ENCODE data around the gene THSD4.

Gene THSD4

DNA sequence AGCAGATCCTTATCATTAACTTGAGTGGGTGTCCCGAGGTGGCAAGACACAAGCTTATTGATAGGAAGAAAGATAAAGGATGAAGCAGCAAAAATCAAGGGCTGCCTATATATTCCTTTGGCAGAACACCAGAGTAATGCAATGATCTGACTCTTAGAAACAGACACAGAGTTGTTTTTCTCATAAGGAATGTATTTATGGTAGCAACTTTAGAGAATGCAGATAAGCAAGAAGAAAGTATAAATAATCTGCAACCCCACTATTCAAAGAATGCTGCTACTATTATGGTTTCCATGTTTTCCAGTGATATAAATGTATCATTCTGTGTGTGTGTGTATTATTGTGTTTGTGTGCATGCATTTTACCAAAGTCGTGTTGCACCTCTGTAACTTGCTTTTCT, 208.3 kb downstream of the THSD4 start:
- no peak for DNase-seq (ENCODE audit: low read depth in 4 of 4, low spot score in 1 of 4)

DNA sequence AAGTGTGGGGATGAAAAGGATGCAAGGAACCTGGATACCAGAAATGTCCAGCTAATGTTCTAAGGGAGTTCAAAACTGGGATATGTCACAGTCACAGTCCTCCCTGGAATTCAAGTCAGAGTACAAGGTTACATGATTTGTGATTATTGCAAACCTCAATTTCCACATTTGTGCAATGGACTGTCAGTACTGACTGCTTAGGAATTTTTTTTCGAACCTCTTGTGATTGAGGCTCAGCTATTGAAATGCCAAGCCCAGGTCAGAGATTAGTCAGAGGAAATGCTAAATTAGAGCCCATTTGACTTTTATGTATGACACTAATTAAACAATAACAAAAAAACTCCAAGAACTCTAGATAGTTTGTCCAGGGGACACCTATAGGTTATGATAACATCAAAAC, 210.2 kb downstream of the THSD4 start:
- no peak for DNase-seq (ENCODE audit: low read depth in 4 of 4, low spot score in 1 of 4)

DNA sequence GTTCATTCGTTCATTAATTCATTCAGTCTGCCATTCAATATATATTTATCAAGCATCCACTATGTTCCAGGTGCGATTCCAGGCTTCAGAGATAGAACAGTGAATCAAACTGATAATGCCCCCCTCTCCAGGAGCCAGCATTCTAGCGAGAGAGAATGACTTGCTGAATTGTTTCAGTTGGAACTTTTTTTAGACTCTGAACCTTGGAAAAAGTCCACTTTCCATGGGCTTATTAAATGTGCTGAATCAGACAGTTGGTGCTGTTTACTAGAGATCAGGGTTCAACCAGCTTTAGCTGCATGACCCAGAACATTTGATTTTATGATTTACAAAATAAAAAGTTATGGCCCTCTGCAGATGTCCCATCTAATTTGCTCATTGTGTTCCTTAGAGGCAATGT, 213.2 kb downstream of the THSD4 start:
- DNase-seq (ENCODE audit: low read depth in 4 of 4, low spot score in 1 of 4), result no peak

DNA sequence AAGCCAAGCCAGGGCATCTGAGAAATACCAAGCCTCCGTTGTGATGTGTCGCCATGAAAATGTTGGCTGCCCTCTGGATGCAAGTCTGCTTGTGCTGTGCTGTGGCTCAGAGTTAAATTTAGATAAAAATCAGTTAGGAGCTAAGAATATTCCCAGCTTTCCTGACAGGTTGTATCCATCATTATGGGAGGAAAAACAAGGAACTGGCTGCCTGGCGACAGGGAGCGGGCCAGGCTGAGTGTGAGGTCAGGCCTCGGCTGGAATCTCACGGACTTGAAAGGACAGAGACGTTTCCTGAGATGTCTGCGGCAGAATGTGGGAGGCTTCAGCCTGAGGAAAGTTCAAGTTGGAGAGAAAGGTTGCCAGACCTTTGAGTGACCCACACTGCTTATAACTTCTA, 213.8 kb downstream of the THSD4 start:
- DNase-seq (ENCODE audit: low read depth in 4 of 4, low spot score in 1 of 4), result no peak

DNA sequence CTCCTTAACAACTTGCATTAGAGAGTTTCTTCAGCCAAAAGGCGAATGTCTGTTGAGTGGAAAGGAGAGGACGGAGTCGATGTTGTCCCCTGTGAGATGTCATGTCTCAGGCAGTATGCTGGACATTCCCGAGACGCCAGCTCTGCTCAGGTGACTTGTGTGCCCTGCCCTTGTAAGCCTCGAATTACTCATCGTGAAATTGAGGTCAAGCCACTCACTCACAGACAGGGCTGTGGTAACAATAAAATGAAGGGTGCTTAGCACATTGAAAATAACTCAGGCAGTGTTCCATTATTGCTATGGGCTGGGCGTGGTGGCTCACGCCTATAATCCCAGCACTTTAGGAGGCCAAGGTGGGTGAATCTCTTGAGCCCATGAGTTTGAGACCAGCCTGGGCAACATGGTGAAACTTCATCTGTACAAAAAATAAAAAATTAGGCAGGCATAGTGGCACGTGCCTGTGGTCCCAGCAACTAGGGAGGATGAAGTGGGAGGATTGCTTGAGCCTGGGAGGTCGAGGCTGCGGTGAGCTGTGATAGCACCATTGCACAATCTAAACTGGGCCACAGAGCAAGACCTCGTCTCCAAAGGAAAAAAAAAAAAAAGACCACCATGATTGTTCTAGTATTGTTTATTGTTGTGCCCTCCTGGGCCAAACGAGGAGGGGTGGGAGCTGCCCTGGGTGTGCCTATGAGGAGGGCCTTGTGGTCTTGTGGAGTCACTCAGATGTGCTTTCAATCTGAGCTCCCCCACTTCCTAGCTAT, 214.4 kb downstream of the THSD4 start:
- DNase-seq (ENCODE audit: low read depth in 4 of 4, low spot score in 1 of 4), result no peak

DNA sequence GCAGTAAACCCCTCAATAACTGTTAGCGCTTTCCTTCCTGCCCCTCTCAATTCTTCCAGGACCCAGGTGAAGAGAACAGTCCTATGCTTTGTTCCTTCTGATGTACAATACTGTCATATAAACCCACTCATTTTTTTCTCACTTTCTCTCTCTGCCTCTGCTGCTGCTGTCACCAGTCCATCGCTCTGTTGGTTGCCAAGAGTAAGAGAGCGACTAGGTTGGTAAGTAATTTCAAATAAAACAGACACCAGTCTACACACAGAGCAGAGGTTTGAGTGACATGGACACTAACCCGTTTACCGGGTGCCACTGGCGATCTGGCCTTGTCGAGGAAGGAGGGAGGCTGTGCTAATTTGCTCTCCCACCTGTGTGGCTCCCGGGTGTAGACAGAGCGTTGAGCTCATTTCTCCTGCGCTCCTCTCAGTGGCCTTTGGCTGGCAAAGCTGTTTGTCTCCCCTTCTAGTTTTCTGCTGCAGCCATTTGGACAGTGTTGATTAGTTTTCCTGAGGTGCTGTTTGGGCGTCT, 215.4 kb downstream of the THSD4 start:
- no peak for DNase-seq (ENCODE audit: low read depth in 4 of 4, low spot score in 1 of 4)

DNA sequence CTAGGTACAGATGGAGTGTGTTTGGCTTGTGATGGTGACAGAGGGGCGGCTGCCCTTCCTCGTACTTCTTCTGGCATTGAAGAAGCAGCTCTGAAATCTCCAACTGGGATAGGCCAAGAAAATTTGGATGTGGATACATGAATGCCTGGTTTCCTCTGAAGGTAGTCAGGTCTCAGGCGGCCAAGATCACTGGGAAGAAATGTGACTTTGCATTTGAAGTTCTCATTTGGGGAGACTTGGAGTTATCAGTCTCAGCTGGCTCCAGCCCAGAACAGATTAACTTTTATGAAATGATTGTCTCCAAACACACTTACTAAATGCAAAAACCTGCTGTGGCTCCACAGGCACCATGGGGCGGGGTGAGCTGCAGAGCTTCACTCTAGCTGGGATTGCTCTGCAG, 215.9 kb downstream of the THSD4 start:
- DNase-seq (ENCODE audit: low read depth in 4 of 4, low spot score in 1 of 4), result no peak

DNA sequence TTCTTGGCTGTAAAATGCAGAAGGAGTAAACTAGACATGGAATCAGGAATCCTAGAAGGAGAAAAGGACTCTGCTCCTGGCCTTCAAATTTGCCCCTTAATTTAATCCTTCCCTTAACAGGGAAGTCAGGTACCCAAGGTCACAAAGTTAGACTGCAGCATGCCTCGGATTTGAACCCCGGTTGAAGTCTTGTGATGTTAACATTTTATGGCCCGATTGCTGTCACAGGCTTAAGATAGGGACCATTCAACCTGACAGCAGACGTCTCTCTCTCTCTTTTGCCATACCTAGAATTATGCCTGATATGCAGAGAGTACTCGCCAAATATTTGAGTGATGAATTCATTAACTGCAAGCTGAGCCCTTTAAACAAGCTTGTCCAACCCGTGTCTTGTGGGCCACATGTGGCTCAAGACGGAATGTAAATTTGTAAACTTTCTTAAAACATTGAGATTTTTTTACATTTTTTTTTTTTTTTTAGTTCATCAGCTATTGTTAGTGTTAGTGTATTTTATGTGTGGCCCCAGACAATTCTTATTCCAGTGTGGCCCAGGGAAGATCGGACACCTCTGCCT, 217.2 kb downstream of the THSD4 start:
- no peak for DNase-seq (ENCODE audit: low read depth in 4 of 4, low spot score in 1 of 4)

DNA sequence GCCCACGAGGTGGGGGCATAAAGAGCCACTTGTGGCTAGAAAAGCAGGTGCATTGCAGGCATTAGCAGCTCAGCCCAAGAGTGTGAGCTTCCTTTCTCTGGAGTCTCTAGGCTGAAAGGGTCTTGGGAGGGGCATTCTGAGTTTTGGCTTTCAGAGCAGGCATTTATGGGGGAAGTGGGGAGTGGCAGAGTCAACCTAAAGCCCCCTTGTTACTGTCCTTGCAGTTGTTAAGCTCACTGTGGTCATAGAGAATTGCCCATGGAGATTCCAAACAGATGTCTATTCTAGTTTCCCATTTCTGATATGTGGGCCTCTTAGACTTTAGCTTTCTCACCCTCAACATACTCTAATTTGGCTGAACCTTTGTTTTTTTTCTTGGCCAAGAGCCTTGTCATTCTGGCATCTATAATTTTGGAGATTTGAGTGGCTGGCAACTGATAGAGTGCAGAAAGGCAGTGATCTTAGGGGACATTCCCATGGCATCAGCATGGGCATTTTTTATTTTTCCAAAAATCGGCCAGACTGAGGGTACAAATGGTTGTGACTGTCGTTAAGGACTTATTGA, 217.9 kb downstream of the THSD4 start:
- no peak for DNase-seq (ENCODE audit: low read depth in 4 of 4, low spot score in 1 of 4)

DNA sequence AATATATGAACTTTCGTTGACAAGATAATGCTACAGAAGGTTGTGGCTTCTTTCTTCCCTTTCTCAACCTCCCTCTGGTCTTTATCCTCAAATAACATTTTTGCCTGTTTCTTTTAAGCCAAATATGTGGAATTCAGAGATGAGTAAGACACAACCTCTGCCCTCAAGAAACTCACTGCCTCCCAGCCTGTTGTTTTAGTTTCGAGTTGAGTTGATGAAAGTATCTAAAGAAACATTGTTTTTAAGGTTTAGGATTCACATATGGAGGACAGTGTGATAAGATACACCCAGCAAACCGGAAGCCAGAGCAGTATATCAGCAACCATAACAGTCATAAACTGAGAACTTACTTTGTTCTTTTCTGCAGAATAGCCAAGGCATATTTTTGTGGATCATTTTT, 218.6 kb downstream of the THSD4 start:
- no peak for DNase-seq (ENCODE audit: low read depth in 4 of 4, low spot score in 1 of 4)

DNA sequence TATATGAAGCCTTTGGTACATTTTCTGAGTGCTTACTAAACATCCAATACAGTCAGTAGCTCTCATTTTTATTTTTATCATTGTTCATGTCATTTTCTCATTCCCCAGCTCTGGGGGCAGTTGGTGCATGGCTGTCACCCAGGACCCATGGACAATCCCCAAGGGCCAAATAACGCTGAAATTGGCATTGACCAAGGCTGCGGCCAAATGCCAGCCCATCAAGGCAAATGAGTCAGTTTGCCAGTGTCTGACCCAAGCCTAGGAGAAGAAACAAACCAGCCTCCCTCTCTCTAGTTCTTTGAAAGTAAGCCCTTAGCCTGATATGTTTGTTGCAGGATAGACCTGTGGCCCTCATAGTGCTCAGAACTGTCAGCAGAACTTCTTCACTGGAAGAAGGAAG, 219.2 kb downstream of the THSD4 start:
- no peak for DNase-seq (ENCODE audit: low read depth in 4 of 4, low spot score in 1 of 4)

DNA sequence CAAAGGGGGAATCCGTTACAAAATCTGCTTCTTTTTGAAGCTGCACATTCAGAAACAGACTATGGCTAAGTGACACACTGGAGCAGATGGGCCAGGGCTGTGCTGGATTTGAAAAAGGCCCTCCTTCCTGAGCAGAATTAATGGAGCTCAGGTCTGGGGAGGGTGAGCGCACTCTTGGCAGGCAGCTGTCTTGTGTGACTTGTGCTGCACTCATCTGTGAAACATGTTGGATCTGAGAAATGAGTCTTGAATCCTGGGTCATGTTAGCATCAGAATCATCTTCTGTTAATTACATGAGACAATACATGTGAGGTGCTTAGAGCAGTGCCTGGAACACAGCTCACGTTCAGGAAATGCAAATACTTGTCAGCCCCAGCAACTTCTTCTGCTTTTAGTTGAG, 219.6 kb downstream of the THSD4 start:
- no peak for DNase-seq (ENCODE audit: low read depth in 4 of 4, low spot score in 1 of 4)

DNA sequence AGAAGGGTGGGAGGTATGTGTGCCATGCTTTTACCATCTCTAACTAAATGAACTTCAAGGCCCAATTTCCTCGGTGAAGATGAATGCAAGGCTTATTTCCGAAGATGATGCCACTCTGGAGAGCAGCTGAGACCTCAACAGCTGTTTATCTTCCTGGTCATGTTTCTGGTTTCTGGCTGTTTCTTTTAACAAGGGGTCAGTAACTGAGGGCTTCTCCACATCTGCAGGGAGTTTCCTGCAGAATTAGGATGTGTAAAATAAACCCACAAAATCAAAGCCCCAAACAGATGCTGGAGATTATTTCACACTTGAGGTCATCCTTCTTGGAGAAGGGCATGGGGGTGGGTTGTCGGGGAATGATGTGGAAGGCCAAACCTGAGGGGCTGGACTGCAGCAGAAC, 220.3 kb downstream of the THSD4 start:
- no peak for DNase-seq (ENCODE audit: low read depth in 4 of 4, low spot score in 1 of 4)

DNA sequence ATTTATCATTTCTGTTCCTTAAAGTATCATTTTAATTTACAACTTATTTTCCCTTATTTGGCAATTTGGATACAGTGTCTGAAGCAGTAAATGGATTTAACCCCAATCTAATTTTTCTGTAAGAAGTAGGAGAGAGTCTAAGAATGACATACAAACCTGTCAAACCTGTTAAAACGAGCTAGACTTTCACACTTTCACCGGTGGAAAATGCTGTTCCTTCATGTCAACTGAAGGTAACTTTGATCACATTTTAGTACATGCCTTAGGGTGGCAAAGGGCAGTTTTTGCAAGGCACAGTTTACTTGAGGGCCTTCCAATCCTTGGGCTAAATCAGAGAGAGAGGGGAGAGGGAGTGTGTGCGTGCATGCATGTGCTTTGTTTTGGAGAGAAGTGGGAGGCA, 221.4 kb downstream of the THSD4 start:
- no peak for DNase-seq (ENCODE audit: low read depth in 4 of 4, low spot score in 1 of 4)

DNA sequence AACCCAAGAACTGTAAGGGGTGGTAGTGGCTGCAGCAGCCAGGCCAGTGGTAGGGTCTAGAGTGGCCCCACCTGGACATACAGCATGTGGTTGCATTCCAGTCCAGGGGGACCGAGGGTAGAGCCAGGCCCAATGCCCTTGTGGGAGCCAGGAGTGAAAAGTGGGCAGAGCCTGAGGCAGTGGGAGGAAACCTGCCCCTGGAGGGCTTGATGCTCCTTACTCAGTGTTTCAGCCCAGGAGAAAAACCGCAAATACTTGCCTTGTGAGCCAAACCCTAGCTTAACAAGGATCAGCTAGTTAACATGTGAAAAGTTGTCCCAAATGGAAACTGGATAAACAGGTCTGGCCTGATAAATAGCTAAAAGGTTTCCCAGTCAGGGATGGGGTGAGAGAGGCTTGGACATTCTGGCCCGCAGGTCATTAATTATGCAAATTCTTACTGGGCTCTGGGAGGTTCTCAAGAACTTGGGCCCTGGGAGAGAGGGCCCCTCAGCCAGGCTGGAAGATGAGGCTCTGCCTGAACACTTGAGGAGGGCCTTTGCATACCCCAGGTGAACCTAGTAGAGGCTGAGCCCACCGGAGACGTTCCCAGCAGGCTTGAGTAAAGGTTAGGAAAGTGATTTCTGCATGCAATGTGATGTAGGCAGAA, 222.1 kb downstream of the THSD4 start:
- DNase-seq (ENCODE audit: low read depth in 4 of 4, low spot score in 1 of 4), result no peak

DNA sequence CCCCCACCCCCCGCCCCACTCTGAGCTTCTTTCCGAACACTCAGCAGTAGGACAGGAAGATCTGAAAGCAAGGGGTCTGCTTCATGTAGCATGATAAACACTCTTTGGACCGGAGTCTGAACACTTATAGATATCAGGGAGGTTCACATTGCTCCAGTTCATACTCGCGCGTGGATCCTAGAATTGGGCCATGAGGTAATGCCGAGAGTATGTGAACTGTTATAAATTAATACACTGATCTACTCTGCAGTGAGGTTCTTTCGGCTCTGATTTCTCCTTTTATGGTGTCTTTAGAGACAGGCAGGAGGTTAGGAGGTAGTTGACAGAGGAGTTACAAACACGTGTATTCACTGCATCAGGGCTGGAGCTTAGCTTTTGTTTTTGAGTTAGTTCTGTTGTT, 223.0 kb downstream of the THSD4 start:
- no peak for DNase-seq (ENCODE audit: low read depth in 4 of 4, low spot score in 1 of 4)

DNA sequence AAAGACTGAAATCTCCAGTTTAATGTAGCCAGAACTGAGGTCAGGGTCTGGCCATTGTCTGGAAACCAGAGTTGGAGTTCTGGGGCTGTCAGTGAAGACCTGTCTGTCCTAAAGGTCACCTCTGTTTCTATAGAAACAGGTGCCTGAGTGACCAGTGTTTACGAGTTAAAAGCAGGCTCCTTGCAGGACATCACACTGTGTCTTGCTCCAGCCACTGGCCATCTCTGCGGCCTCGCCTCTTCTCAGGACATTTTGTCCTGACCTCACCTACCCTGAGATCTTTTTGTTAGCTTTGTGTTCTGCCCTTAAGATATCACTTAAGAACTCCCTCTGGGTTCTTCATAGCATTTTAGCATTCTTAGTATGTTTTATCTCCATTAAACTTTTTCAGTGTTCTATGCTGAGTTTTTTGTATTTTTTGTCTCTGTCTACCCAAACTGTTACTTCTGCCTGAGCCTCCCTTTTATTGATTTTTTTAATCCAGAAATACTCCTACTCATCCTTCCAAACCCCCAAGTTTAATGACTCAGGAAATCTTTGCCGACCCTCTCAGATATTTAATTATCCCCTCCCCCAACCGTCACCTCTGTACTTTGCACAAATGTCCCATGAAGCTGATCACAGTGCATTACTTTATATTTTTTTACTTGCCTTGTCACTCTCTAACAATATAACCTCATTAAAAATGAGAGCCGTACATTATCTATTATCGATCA, 223.7 kb downstream of the THSD4 start:
- no peak for DNase-seq (ENCODE audit: low read depth in 4 of 4, low spot score in 1 of 4)

DNA sequence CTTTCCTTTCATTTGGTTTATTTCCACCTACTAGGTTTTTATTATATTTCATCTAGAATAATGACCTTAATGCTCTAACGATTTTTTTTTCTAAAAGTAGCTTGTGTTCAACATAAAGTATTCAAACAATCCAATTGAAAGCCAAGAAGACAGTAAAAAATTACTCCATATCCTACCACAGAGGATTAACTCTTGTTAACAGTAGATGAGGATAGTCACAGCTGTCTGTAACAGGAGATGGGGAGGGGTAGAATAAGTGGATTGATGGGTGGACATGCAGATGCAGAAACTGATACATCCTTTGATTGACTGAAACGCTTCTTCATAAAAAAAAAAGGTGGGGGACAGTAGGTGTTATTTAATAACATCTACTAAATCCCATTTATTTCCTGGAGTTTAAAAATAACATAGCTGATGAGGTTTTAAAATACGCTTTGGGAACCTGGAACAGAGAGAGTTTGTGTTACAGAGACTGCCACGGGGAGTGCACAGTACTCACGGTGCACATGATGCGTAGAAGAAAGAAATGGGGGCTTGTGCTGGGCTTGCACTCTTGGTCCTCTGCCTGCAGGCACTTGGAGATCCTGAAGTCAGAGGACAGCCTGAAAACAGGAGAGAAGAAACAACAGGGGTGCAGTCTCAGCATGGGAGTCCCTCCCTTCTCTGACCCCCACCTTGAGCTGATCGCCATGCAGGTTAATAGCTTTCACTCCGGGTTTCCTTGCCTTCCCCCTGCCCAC, 226.7 kb downstream of the THSD4 start:
- no peak for DNase-seq (ENCODE audit: low read depth in 4 of 4, low spot score in 1 of 4)

DNA sequence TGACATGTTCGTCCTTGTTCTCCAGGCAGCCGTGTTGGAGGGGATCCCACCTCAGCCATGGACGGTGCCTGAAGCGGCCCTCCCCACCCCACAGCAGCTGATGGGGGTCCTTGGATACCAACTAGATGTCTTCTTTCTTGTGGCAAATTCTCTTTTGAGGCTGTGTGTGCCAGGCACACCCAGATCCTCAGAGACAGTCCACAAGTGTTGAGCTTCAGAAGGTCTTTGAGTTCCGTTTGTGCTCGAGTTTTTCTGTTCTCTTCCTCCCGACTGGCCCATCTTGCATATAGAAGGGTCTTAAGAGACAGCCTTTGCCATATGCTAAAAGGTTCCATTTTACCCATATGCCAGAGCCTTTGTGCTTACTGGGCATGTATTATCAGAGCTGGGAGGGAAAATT, 227.4 kb downstream of the THSD4 start:
- no peak for DNase-seq (ENCODE audit: low read depth in 4 of 4, low spot score in 1 of 4)

DNA sequence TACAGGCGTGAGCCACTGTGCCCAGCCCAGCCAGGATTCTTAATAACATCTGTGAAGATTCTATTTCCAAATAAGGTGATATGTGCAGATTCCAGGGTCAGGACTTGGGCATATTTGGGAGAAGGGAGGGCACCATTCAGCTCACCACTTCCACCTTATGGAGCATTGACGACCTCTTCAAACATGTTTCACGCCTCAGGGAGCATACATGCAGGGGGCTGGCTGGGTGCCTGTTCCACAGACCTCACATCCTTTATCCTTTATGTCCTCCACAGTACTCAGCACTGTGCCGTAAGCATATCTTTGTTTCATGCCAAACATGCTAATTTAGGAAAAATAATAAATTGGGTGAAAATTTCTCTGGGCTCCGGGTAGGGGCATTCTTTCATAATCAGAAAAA, 229.0 kb downstream of the THSD4 start:
- DNase-seq (ENCODE audit: low read depth in 4 of 4, low spot score in 1 of 4), result no peak

DNA sequence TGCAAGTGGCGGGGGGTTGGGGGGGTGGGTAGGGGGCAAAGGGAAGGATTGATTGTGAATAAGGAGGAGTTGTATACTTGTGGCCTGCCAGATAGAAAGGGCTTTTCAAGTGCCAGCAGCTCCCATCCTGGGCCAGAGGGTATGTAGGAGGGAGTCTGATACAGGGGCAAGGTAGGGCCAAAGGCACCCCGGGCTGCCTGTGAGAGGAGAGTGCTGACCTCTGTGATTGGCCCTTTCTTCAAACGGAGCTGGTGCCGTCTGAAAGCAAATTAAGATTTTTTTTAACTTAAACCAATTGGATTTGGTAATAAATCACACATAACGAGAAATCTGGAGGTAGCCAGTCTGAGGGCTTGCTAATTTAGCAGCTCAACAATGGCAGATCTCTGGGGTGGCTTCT, 229.9 kb downstream of the THSD4 start:
- no peak for DNase-seq (ENCODE audit: low read depth in 4 of 4, low spot score in 1 of 4)
